T-cell (primary cell): ENCODE data around the gene MAP4K3. TPM values are rescaled to one million over a fixed set of nuclear protein-coding genes. Genes with fewer than 3 reads are reported as not detected.

Experiments used
- ATAC-seq, 4 experiments: fragments of 200-7000 bp in 3 of 4; fragments of 150-1000 bp in 1 of 4; cut with Tn5 transposase; replicated peaks in 1 of 4; 1 replicate in 3 of 4; 2 replicates in 1 of 4; pipeline ENCODE4 v1.10.0; 2021; ENCODE audit warnings: moderate library complexity in 3 of 4, mild to moderate bottlenecking in 2 of 4, moderate number of reproducible peaks in 1 of 4
- CTCF ChIA-PET, 2 donors: fragments of 300-600 bp; sonication (Branson Sonifier 250); formaldehyde crosslinking; loops; one replicate each; lab custom pipeline; 2022; ENCODE audit warnings: antibody characterized with exemption in 2 of 2; lab: Charles Lee
- POLR2A ChIA-PET, 2 donors: fragments of 300-600 bp; sonication (Branson Sonifier 250); formaldehyde crosslinking; loops; one replicate each; lab custom pipeline; 2022; ENCODE audit warnings: antibody characterized with exemption in 2 of 2; lab: Charles Lee
- DNase-seq, 35 experiments: peaks; one replicate each; pipeline versions ENCODE4 v3.0.0 to v3.0.0-alpha.2; 2013 to 2023
- H3K27ac ChIP-seq: one replicate; pipeline ENCODE4 v1.5.1; 2013; ENCODE audit warnings: low read length
- H3K27me3 ChIP-seq, 2 experiments: replicated peaks in 1 of 2; 1 replicate in 1 of 2; 2 replicates in 1 of 2; pipeline versions ENCODE4 v1.6.1 to v1.7.0; 2013; ENCODE audit warnings: low read length in 1 of 2, mixed read lengths in 1 of 2; ENCODE audit not compliant: control insufficient read depth in 2 of 2, insufficient read depth in 2 of 2; ENCODE audit errors: extremely low read depth in 1 of 2
- H3K36me3 ChIP-seq, 2 donors: 1 replicate in 1 of 2; 2 replicates in 1 of 2; pipeline versions ENCODE4 v1.6.1 to v1.7.0; 2013; ENCODE audit warnings: low read length in 1 of 2; ENCODE audit not compliant: control insufficient read depth in 2 of 2, insufficient read depth in 1 of 2; ENCODE audit errors: extremely low read depth in 1 of 2
- H3K4me1 ChIP-seq, 2 experiments: 1 replicate in 1 of 2; 2 replicates in 1 of 2; pipeline versions ENCODE4 v1.6.1 to v1.7.0; 2013; ENCODE audit warnings: low read length in 2 of 2, mixed read lengths in 1 of 2; ENCODE audit not compliant: insufficient read depth in 2 of 2, control insufficient read depth in 1 of 2; ENCODE audit errors: extremely low read depth in 1 of 2
- H3K4me3 ChIP-seq, 2 donors: 1 replicate in 1 of 2; 2 replicates in 1 of 2; pipeline versions ENCODE4 v1.5.1 to v1.7.0; 2013; ENCODE audit warnings: mild to moderate bottlenecking in 2 of 2, low read length in 1 of 2, moderate library complexity in 1 of 2; ENCODE audit not compliant: control insufficient read depth in 1 of 2; ENCODE audit errors: extremely low read depth in 1 of 2
- H3K9me3 ChIP-seq: 2 replicates; pipeline ENCODE4 v1.7.0; 2013
- H3K27ac Mint-ChIP-seq, 2 donors: one replicate each; pipeline ENCODE4 v1.8.0; 2020 to 2021; ENCODE audit warnings: mild to moderate bottlenecking in 2 of 2, mixed read lengths in 2 of 2
- H3K27me3 Mint-ChIP-seq, 2 donors: one replicate each; pipeline ENCODE4 v1.8.0; 2021 to 2022; ENCODE audit warnings: mixed read lengths in 2 of 2
- H3K36me3 Mint-ChIP-seq: one replicate; pipeline ENCODE4 v1.8.0; 2021; ENCODE audit warnings: mixed read lengths
- H3K4me1 Mint-ChIP-seq, 3 donors: one replicate each; pipeline ENCODE4 v1.8.0; 2020 to 2022; ENCODE audit warnings: mixed read lengths in 3 of 3, mild to moderate bottlenecking in 1 of 3
- H3K4me3 Mint-ChIP-seq, 3 donors: one replicate each; pipeline ENCODE4 v1.8.0; 2020 to 2022; ENCODE audit warnings: mild to moderate bottlenecking in 3 of 3, mixed read lengths in 3 of 3, moderate library complexity in 3 of 3
- H3K9me3 Mint-ChIP-seq, 3 donors: one replicate each; pipeline ENCODE4 v1.8.0; 2020 to 2022; ENCODE audit warnings: mixed read lengths in 3 of 3
- WGBS: methylation state at CpG from one replicate; pipeline ENCODE4 v1.1.5; 2013; ENCODE audit warnings: missing lambda C conversion rate; ENCODE audit not compliant: insufficient coverage; 5-methylcytosine and 5-hydroxymethylcytosine counted together
- total RNA-seq, 35 experiments: library from RNA in 6 of 35; stranded (reverse) in 6 of 35; fragments of 120-200 nt in 1 of 35; gene quantifications; one replicate each; pipeline versions ENCODE4 v1.2.1 to v1.2.4 and lab custom pipeline; 2013 to 2026

MAP4K3 gene
- total RNA-seq, 5 donors from 2014 or later (not counting 1 experiment from before 2014, with no cell fraction given) = 13.8 to 27.0 (median 17.4) TPM

DNA sequence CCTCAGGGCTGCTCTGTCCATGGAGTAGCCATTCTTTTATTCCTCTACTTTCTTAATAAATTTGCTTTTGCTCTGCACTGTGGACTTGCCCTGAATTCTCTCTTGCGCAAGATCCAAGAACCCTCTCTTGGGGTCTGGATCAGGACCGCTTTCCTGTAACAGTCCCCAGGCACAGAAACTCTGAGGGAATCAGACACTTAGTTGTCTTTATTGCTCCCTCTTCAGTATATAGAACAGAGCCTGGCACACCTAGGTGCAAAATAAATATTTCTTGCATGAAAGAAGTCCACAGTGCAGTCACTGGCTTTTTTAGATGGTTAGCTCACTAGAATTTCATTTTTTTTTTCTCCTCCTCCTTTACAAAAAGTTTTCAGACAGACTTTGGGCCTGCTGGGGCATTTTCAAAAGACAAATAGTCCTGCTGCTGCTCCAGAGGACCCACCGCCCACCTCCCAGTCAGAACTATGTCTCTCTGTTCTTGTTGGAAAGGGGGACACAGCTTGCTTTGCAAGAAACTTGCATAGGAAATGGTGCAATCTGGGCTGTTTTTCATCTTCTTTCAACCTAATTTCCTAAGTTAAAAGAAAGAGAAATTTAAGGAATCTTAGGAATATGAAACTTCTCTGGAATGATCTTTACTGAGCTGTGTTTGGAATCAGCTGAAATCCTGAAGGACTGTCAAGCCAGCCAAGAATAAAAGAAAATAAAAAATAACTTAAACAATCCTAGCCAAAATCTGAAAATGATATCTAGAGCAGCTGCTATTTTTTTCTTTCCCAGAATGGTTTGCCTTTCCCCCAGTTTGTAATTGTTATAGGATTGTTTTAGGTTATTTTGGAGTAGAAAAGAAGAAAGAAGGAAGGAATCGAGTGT, 31.7 kb upstream of the MAP4K3 start:
- ChIA-PET CTCF (interaction anchor here in 1 of 2 donors (0.7 kb wide), 1 partner anchor 137 kb away, joined by 3 read pairs; no protein-coding TSS in a partner anchor), POLR2A (no interaction called here)
- H3K4me3 ChIP-seq = no peak overlapping the region
- no peak overlapping the region for H3K27ac ChIP-seq
- Mint-ChIP-seq H3K4me3 (no peak overlapping the region), H3K9me3 (no peaks in the 10 kb centered on the region), H3K27me3 (no peaks in the 10 kb centered on the region), H3K27ac (no peak overlapping the region), H3K36me3 (no peaks in the 10 kb centered on the region), H3K4me1 (peaks cover 0 to 9% (median 6%) of the 10 kb centered on the region in 3 donors)
- H3K9me3 ChIP-seq = no peaks in the 10 kb centered on the region
- 100% methylated on average over 1 of the region's 4 CpGs for WGBS
- H3K27me3 ChIP-seq = no peaks in the 10 kb centered on the region
- no peaks in the 10 kb centered on the region for H3K4me1 ChIP-seq
- ATAC-seq (no peak), DNase-seq (no peak)
- no peaks in the 10 kb centered on the region for H3K36me3 ChIP-seq

DNA sequence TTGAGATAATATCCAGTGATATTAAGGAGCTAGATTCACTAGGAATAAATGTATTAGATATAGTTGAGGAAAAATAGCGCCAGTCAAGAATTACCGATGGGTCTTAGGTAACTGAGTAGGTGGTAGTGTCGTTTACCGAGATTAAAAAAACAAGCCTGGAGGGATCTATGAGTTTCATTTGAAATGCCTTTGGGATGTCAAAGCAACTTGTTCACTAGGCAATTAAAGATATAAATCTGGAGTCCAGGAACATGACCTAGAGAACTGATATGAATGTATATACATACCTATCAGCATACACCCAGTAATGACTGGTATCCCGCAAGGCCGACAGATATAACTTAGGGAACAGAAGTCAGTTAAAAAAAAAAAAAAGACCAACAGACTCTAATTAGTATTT, 29.2 kb upstream of the MAP4K3 start:
- Histone ChIP-seq H3K4me1 (no peaks in the 10 kb centered on the region), H3K27ac (no peak overlapping the region), H3K4me3 (no peak overlapping the region), H3K9me3 (no peaks in the 10 kb centered on the region), H3K36me3 (no peaks in the 10 kb centered on the region), H3K27me3 (no peaks in the 10 kb centered on the region)
- no peak overlapping the region for H3K4me3 Mint-ChIP-seq
- H3K36me3 Mint-ChIP-seq = no peaks in the 10 kb centered on the region
- CTCF ChIA-PET = no interaction called here
- H3K27me3 Mint-ChIP-seq = no peaks in the 10 kb centered on the region
- no peak overlapping the region for H3K27ac Mint-ChIP-seq
- peaks cover 0 to 9% (median 6%) of the 10 kb centered on the region in 3 donors for H3K4me1 Mint-ChIP-seq
- WGBS = 100% methylated on average over 4 of the region's 6 CpGs
- no peaks in the 10 kb centered on the region for H3K9me3 Mint-ChIP-seq
- POLR2A ChIA-PET = no interaction called here
- DNase-seq = no peak
- ATAC-seq = no peak

DNA sequence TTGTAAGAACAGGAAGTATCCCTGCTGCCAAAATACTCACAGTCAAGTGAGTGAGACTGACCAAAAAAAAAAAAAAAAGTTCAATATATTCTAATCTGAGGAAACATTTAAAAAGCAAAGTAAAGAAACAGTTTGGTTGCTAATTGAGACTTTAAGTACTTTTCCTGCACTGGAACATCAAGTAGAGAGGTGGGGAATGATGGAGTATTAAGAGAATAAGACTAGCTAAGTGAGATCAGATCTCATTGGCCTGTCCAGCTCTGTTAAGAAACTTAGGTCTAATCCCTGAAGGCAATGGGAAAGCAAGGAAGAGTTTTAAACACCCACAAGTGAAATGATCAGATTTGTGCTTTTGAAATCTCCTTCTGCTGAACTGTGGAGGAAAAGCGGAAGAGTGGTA, 27.8 kb upstream of the MAP4K3 start:
- Mint-ChIP-seq H3K27ac (no peak overlapping the region), H3K9me3 (no peaks in the 10 kb centered on the region), H3K36me3 (no peaks in the 10 kb centered on the region), H3K4me1 (peaks cover 0 to 9% (median 6%) of the 10 kb centered on the region in 3 donors), H3K27me3 (no peaks in the 10 kb centered on the region), H3K4me3 (no peak overlapping the region)
- CTCF ChIA-PET = no interaction called here
- H3K4me1 ChIP-seq = no peaks in the 10 kb centered on the region
- no peak for ATAC-seq
- WGBS = 100% methylated on average over 1 of the region's 1 CpG
- no peak for DNase-seq
- no peaks in the 10 kb centered on the region for H3K27me3 ChIP-seq
- no peaks in the 10 kb centered on the region for H3K36me3 ChIP-seq
- POLR2A ChIA-PET = no interaction called here
- no peak overlapping the region for H3K27ac ChIP-seq
- no peak overlapping the region for H3K4me3 ChIP-seq
- no peaks in the 10 kb centered on the region for H3K9me3 ChIP-seq

DNA sequence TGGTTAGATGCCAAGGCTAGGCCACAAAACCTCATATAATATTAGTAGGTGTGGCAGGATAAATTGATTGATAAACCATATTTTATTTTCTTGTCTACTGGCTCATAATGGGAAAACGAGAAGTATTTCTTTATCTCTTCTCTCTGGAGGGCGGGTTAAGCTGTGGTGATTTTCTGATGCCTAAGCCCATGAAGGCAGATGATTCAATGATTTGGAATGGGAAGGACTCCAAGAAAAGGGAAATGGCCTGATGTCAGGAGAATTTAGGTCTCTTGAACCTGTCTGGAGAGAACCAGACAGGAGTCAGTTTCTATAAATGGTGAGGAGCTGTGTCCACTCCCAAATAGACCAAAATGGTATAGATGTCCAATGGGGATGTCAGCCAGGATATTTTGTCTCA, 18.7 kb upstream of the MAP4K3 start:
- no peaks in the 10 kb centered on the region for H3K36me3 ChIP-seq
- POLR2A ChIA-PET = no interaction called here
- CTCF ChIA-PET = no interaction called here
- no peak overlapping the region for H3K27ac ChIP-seq
- Mint-ChIP-seq H3K36me3 (peaks cover 34% of the 10 kb centered on the region), H3K27me3 (no peaks in the 10 kb centered on the region), H3K27ac (no peak overlapping the region), H3K9me3 (peaks cover 0 to 4% (median 0%) of the 10 kb centered on the region in 3 donors), H3K4me1 (no peaks in the 10 kb centered on the region), H3K4me3 (no peak overlapping the region)
- DNase-seq = no peak
- H3K9me3 ChIP-seq = peaks cover 2% of the 10 kb centered on the region
- no peaks in the 10 kb centered on the region for H3K4me1 ChIP-seq
- H3K27me3 ChIP-seq = no peaks in the 10 kb centered on the region
- no peak for ATAC-seq
- no peak overlapping the region for H3K4me3 ChIP-seq
- no CpG with 5 or more reads among the region's 2 CpGs for WGBS

DNA sequence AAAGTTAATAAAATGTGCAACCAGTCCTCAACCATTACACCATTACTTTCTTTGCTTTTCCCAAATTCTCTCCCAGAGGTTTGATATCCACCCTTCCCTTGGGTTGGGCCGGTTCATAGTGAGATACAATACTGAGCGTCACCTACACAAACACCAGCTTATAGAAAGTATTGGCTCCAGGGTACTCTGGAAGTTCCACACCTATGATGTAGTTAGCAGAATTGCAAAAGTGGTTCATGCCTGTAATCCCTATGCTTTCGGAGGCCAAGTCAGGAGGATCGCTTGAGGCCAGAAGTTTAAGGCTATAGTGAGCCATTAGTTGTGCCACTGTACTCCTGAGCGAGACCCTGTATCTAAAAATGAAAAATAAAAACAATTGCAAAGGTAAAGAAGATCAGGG, 15.3 kb upstream of the MAP4K3 start:
- H3K36me3 ChIP-seq = no peaks in the 10 kb centered on the region
- H3K9me3 ChIP-seq = no peaks in the 10 kb centered on the region
- H3K4me3 ChIP-seq = no peak overlapping the region
- POLR2A ChIA-PET = no interaction called here
- Mint-ChIP-seq H3K27me3 (no peaks in the 10 kb centered on the region), H3K36me3 (peaks cover 28% of the 10 kb centered on the region), H3K4me1 (no peaks in the 10 kb centered on the region), H3K27ac (no peak overlapping the region), H3K4me3 (no peak overlapping the region), H3K9me3 (peaks cover 0 to 2% (median 0%) of the 10 kb centered on the region in 3 donors)
- no peak overlapping the region for H3K27ac ChIP-seq
- no peak for ATAC-seq
- no peaks in the 10 kb centered on the region for H3K27me3 ChIP-seq
- WGBS = 71% methylated on average over 2 of the region's 5 CpGs
- CTCF ChIA-PET = no interaction called here
- H3K4me1 ChIP-seq = no peaks in the 10 kb centered on the region
- no peak for DNase-seq

DNA sequence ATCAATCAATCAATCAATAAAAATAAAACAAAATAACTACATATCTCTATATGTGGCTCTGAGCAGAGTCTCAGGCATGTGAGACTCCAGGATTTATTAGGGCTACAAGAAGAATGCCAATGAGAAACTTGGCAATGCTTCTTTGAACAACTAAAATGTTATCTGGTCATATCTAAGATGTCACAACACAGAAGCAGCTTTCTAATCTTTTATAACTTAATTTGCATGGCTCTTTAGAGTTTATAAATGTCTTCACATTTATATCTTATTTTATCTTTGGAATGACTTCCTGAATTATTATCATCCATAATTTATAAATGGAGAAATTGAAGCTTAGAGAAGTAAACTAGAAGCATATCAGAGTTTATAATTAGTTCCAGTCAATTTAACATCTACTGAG, 14.9 kb upstream of the MAP4K3 start:
- no peak overlapping the region for H3K27ac ChIP-seq
- DNase-seq (no peak), ATAC-seq (no peak)
- no peak overlapping the region for H3K27ac Mint-ChIP-seq
- no peaks in the 10 kb centered on the region for H3K9me3 Mint-ChIP-seq
- no peak overlapping the region for H3K4me3 Mint-ChIP-seq
- H3K4me1 ChIP-seq = no peaks in the 10 kb centered on the region
- H3K27me3 Mint-ChIP-seq = no peaks in the 10 kb centered on the region
- no peaks in the 10 kb centered on the region for H3K4me1 Mint-ChIP-seq
- H3K36me3 Mint-ChIP-seq = peaks cover 28% of the 10 kb centered on the region
- ChIA-PET CTCF (no interaction called here), POLR2A (no interaction called here)
- H3K4me3 ChIP-seq = no peak overlapping the region
- H3K9me3 ChIP-seq = no peaks in the 10 kb centered on the region
- no peaks in the 10 kb centered on the region for H3K27me3 ChIP-seq
- H3K36me3 ChIP-seq = no peaks in the 10 kb centered on the region
